H9 (cell line): ENCODE results near the gene PDZD8. TPM values are rescaled to one million over a fixed set of nuclear protein-coding genes. Genes with fewer than 3 reads are reported as not detected.

ENCODE experiments used
- DNase-seq: peaks from one replicate; pipeline ENCODE4 v3.0.0-alpha.2; 2017
- H2AFZ ChIP-seq: one replicate; pipeline ENCODE4 v1.6.1; 2013; ENCODE audit warnings: mild to moderate bottlenecking, low read length, control low read depth, moderate library complexity
- H2AK5ac ChIP-seq: 2 replicates; pipeline ENCODE4 v1.6.1; 2013; ENCODE audit warnings: low read length, control low read depth, mixed read lengths; ENCODE audit not compliant: insufficient read length
- H2BK120ac ChIP-seq: one replicate; pipeline ENCODE4 v1.6.1; 2013; ENCODE audit warnings: low read depth, mild to moderate bottlenecking, low read length, control low read depth, inconsistent platforms; ENCODE audit not compliant: poor library complexity, severe bottlenecking
- H2BK12ac ChIP-seq: 2 replicates; pipeline ENCODE4 v1.6.1; 2013; ENCODE audit warnings: low read length, control low read depth, mixed read lengths, low read depth; ENCODE audit not compliant: insufficient read length
- H2BK15ac ChIP-seq: 2 replicates; pipeline ENCODE4 v1.6.1; 2013; ENCODE audit warnings: low read depth, low read length, control low read depth
- H2BK20ac ChIP-seq: one replicate; pipeline ENCODE4 v1.6.1; 2013; ENCODE audit warnings: low read depth, mild to moderate bottlenecking, low read length, control low read depth, inconsistent platforms; ENCODE audit not compliant: poor library complexity, severe bottlenecking
- H2BK5ac ChIP-seq: 2 replicates; pipeline ENCODE4 v1.6.1; 2013; ENCODE audit warnings: low read length, control low read depth, mixed read lengths; ENCODE audit not compliant: insufficient read length
- H3K14ac ChIP-seq: 2 replicates; pipeline ENCODE4 v1.6.1; 2013; ENCODE audit warnings: low read length, control low read depth; ENCODE audit not compliant: insufficient read depth
- H3K18ac ChIP-seq: 2 replicates; pipeline ENCODE4 v1.6.1; 2013; ENCODE audit warnings: low read depth, mild to moderate bottlenecking, mixed read lengths, low read length, control low read depth; ENCODE audit not compliant: insufficient read length
- H3K23ac ChIP-seq: 2 replicates; pipeline ENCODE4 v1.6.1; 2013; ENCODE audit warnings: low read length, control low read depth, mixed read lengths, low read depth; ENCODE audit not compliant: insufficient read length
- H3K23me2 ChIP-seq: 2 replicates; pipeline ENCODE4 v1.6.1; 2013; ENCODE audit warnings: low read depth, mild to moderate bottlenecking, mixed read lengths, low read length, control low read depth; ENCODE audit not compliant: insufficient read length, poor library complexity, severe bottlenecking
- H3K27ac ChIP-seq: 2 replicates; pipeline ENCODE4 v1.5.1; 2013; ENCODE audit warnings: low read length, control low read depth, mixed read lengths, low read depth; ENCODE audit not compliant: insufficient read length
- H3K27me3 ChIP-seq: 2 replicates; pipeline ENCODE4 v1.6.1; 2013; ENCODE audit warnings: low read length, control low read depth, inconsistent platforms; ENCODE audit not compliant: insufficient read depth
- H3K4ac ChIP-seq: 2 replicates; pipeline ENCODE4 v1.6.1; 2013; ENCODE audit warnings: low read depth, mild to moderate bottlenecking, control low read depth, inconsistent platforms, low read length, moderate library complexity
- H3K4me1 ChIP-seq: 2 replicates; pipeline ENCODE4 v1.6.1; 2013; ENCODE audit warnings: low read length, control low read depth, inconsistent platforms; ENCODE audit not compliant: insufficient read depth
- H3K4me2 ChIP-seq: 2 replicates; pipeline ENCODE4 v1.6.1; 2013; ENCODE audit warnings: low read length, control low read depth, mixed read lengths; ENCODE audit not compliant: insufficient read length, insufficient read depth
- H3K56ac ChIP-seq: 2 replicates; pipeline ENCODE4 v1.6.1; 2013; ENCODE audit warnings: low read depth, mild to moderate bottlenecking, mixed read lengths, low read length, control low read depth; ENCODE audit not compliant: insufficient read length
- H3K79me1 ChIP-seq: 2 replicates; pipeline ENCODE4 v1.6.1; 2013; ENCODE audit warnings: low read depth, mild to moderate bottlenecking, moderate library complexity, low read length, control low read depth, inconsistent platforms; ENCODE audit not compliant: insufficient read depth, poor library complexity, severe bottlenecking
- H3K79me2 ChIP-seq: 2 replicates; pipeline ENCODE4 v1.6.1; 2013; ENCODE audit warnings: low read length, control low read depth, inconsistent platforms; ENCODE audit not compliant: insufficient read depth
- H3K9ac ChIP-seq: 2 replicates; pipeline ENCODE4 v1.6.1; 2013; ENCODE audit warnings: low read length, control low read depth, mixed read lengths; ENCODE audit not compliant: insufficient read length; ENCODE audit errors: extremely low read depth
- H3K9me3 ChIP-seq: one replicate; pipeline ENCODE4 v1.6.1; 2013; ENCODE audit warnings: low read depth, low read length, inconsistent platforms; ENCODE audit not compliant: control insufficient read depth
- H3T11ph ChIP-seq: one replicate; pipeline ENCODE4 v1.6.1; 2013; ENCODE audit warnings: mild to moderate bottlenecking, low read length, control low read depth, inconsistent platforms
- H4K20me1 ChIP-seq: one replicate; pipeline ENCODE4 v1.6.1; 2013; ENCODE audit not compliant: control insufficient read depth, insufficient read length, insufficient read depth
- H4K5ac ChIP-seq: 2 replicates; pipeline ENCODE4 v1.6.1; 2013; ENCODE audit warnings: low read depth, mild to moderate bottlenecking, mixed read lengths, low read length, control low read depth; ENCODE audit not compliant: insufficient read length
- H4K8ac ChIP-seq: replicated peaks from 2 replicates; pipeline ENCODE4 v1.6.1; 2013; ENCODE audit warnings: low read length, control low read depth, mixed read lengths, low read depth; ENCODE audit not compliant: insufficient read length
- H4K91ac ChIP-seq: 2 replicates; pipeline ENCODE4 v1.6.1; 2013; ENCODE audit warnings: low read depth, mild to moderate bottlenecking, moderate library complexity, mixed read lengths, low read length, control low read depth; ENCODE audit not compliant: insufficient read length
- H3K27ac Mint-ChIP-seq, 3 experiments: 2 replicates in 2 of 3; 3 replicates in 1 of 3; pipeline ENCODE4 v1.8.0; 2020 to 2021; ENCODE audit warnings: mixed read lengths in 3 of 3, mild to moderate bottlenecking in 1 of 3, moderate library complexity in 1 of 3
- H3K27me3 Mint-ChIP-seq: 2 replicates; pipeline ENCODE4 v1.8.0; 2021; ENCODE audit warnings: low read depth, mild to moderate bottlenecking, moderate library complexity, mixed read lengths
- H3K36me3 Mint-ChIP-seq, 3 experiments: 2 replicates in 2 of 3; 3 replicates in 1 of 3; pipeline ENCODE4 v1.8.0; 2020 to 2021; ENCODE audit warnings: low read depth in 3 of 3, mixed read lengths in 3 of 3; ENCODE audit not compliant: insufficient read depth in 1 of 3
- H3K4me1 Mint-ChIP-seq, 2 experiments: 2 replicates each; pipeline ENCODE4 v1.8.0; 2020; ENCODE audit warnings: mixed read lengths in 2 of 2
- H3K4me3 Mint-ChIP-seq, 2 experiments: 2 replicates in 1 of 2; 3 replicates in 1 of 2; pipeline ENCODE4 v1.8.0; 2020 to 2021; ENCODE audit warnings: mild to moderate bottlenecking in 2 of 2, mixed read lengths in 2 of 2, moderate library complexity in 1 of 2
- H3K9me3 Mint-ChIP-seq, 2 experiments: 2 replicates in 1 of 2; 3 replicates in 1 of 2; pipeline ENCODE4 v1.8.0; 2020; ENCODE audit warnings: mild to moderate bottlenecking in 2 of 2, mixed read lengths in 2 of 2, moderate library complexity in 1 of 2
- CTCF ChIP-seq: fragments of 200-600 bp; sonication (generic); conservative IDR thresholded peaks from 3 replicates; pipeline ENCODE4 v1.8.0; 2021; ENCODE audit warnings: antibody characterized with exemption, mild to moderate bottlenecking
- WGBS: extraction: QIAGEN DNeasy Blood & Tissue Kit; methylation state at CpG from one replicate; pipeline ENCODE4 v1.1.7; 2013; ENCODE audit warnings: missing lambda C conversion rate, low lambda C conversion rate, mixed read lengths; ENCODE audit not compliant: insufficient read length; ENCODE audit errors: extremely low coverage; 5-methylcytosine and 5-hydroxymethylcytosine counted together
- total RNA-seq: library from RNA; stranded (reverse); gene quantifications from 2 replicates; pipeline ENCODE4 v1.2.1, GENCODE V29; 2021

The PDZD8 gene
- total RNA-seq, 1 experiment from 2014 or later = 38.2 TPM

GRCh38 chr10:117410557-117410956 is 35.3 kb upstream of the PDZD8 start:
- H2BK15ac ChIP-seq = no peak overlapping the region
- H4K5ac ChIP-seq = no peak overlapping the region
- no peaks in the 10 kb centered on the region for H3K23me2 ChIP-seq
- H3K23ac ChIP-seq = no peak overlapping the region
- no peak overlapping the region for H3K9ac ChIP-seq
- H4K91ac ChIP-seq = no peak overlapping the region
- H3K9me3 ChIP-seq = no peaks in the 10 kb centered on the region
- Mint-ChIP-seq H3K27me3 (peaks cover 12% of the 10 kb centered on the region; the same call in 1 of the 2 replicates), H3K4me1 (peaks cover 18 to 19% of the 10 kb centered on the region in 2 experiments; a peak in 3 of 4 replicates), H3K27ac (no peak overlapping the region), H3K36me3 (no peaks in the 10 kb centered on the region), H3K9me3 (no peaks in the 10 kb centered on the region), H3K4me3 (no peak overlapping the region)
- no peaks in the 10 kb centered on the region for H3K27me3 ChIP-seq
- no peaks in the 10 kb centered on the region for H3K79me1 ChIP-seq
- no peak overlapping the region for H3K4me2 ChIP-seq
- no peak overlapping the region for H3K27ac ChIP-seq
- no peaks in the 10 kb centered on the region for H4K20me1 ChIP-seq
- no peak for TF ChIP-seq CTCF
- H3K4me1 ChIP-seq = no peaks in the 10 kb centered on the region
- H3K18ac ChIP-seq = no peak overlapping the region
- no peak overlapping the region for H2BK120ac ChIP-seq
- no peak overlapping the region for H2BK12ac ChIP-seq
- no CpG with 5 or more reads among the region's 4 CpGs for WGBS
- H2BK20ac ChIP-seq = no peak overlapping the region
- H3K14ac ChIP-seq = no peak overlapping the region
- DNase-seq = no peak
- no peak overlapping the region for H3K56ac ChIP-seq
- H3K4ac ChIP-seq = no peak overlapping the region
- no peak overlapping the region for H2BK5ac ChIP-seq
- H2AK5ac ChIP-seq = no peak overlapping the region
- no peak overlapping the region for H2AFZ ChIP-seq
- H3T11ph ChIP-seq = no peak overlapping the region
- no peak overlapping the region for H4K8ac ChIP-seq
- no peaks in the 10 kb centered on the region for H3K79me2 ChIP-seq
